Suprapubic skin (tissue), 3 donors: ENCODE measurements around the gene BTNL8.

Source experiments
- CTCF ChIP-seq, 2 donors: fragments of 200-600 bp in 1 of 2; fragments of 450-650 bp in 1 of 2; sonication (generic) in 1 of 2; IDR thresholded peaks; one replicate each; pipeline ENCODE4 v1.5.1; 2016 to 2019; ENCODE audit warnings: antibody characterized with exemption in 2 of 2, mild to moderate bottlenecking in 1 of 2, moderate library complexity in 1 of 2
- POLR2A ChIP-seq, 2 donors: fragments of 450-650 bp; IDR thresholded peaks; one replicate each; pipeline ENCODE4 v1.6.1; 2017; ENCODE audit warnings: antibody characterized with exemption in 2 of 2, mild to moderate bottlenecking in 2 of 2, moderate library complexity in 2 of 2

- TF ChIP-seq CTCF (IDR thresholded peaks at IDR 0.05) (no peak), POLR2A (IDR thresholded peaks at IDR 0.05) (no peak)
Observed at GRCh38 chr5:180852495-180852894, 46.5 kb upstream of the BTNL8 start.
